K562 (cell line): Measurements from ENCODE around the gene UQCRHL. TPM values are rescaled to one million over a fixed set of nuclear protein-coding genes. Genes with fewer than 3 reads are reported as not detected.

Source experiments
- ASH1L ChIP-seq: fragments of 450-650 bp; IDR thresholded peaks from 2 replicates; pipeline ENCODE4 v1.6.1; 2018; ENCODE audit warnings: borderline replicate concordance, mild to moderate bottlenecking, low read depth; ENCODE audit not compliant: partially characterized antibody
- CBX1 ChIP-seq: sonication (generic); IDR thresholded peaks from 2 replicates; pipeline ENCODE4 v1.6.1; 2016; ENCODE audit warnings: antibody characterized with exemption, low read depth, mild to moderate bottlenecking
- CHD1 ChIP-seq: fragments of 200-600 bp; sonication (generic); IDR thresholded peaks from one replicate; pipeline ENCODE4 v1.6.1; 2012; ENCODE audit warnings: mild to moderate bottlenecking, moderate library complexity, low read length, inconsistent platforms
- CHD4 ChIP-seq: fragments of 200-600 bp; sonication (generic); IDR thresholded peaks from 3 replicates; pipeline ENCODE4 v1.6.1; 2012; ENCODE audit warnings: low read depth, mild to moderate bottlenecking, mixed read lengths, low read length, inconsistent platforms; ENCODE audit not compliant: insufficient read depth, insufficient replicate concordance, poor library complexity, severe bottlenecking
- E2F8 ChIP-seq: fragments of 450-650 bp; IDR thresholded peaks from 2 replicates; pipeline ENCODE4 v1.7.1; 2018; ENCODE audit warnings: mild to moderate bottlenecking, low read depth; ENCODE audit not compliant: partially characterized antibody
- KDM2B ChIP-seq: fragments of 250-450 bp; sonication (Bioruptor Pico); IDR thresholded peaks from 2 replicates; pipeline ENCODE4 v1.8.0; 2021; ENCODE audit warnings: mild to moderate bottlenecking, moderate library complexity
- MCM5 ChIP-seq: fragments of 450-650 bp; IDR thresholded peaks from 2 replicates; pipeline ENCODE4 v1.6.1; 2016; ENCODE audit warnings: low read depth
- POLR2G ChIP-seq: fragments of 200-400 bp; formaldehyde crosslinking; IDR thresholded peaks from 2 replicates; pipeline ENCODE4 v1.6.1; 2017; ENCODE audit warnings: low read depth, mild to moderate bottlenecking, antibody characterized with exemption, low read length, moderate library complexity
- RBBP5 ChIP-seq: fragments of 200-600 bp; sonication (generic); IDR thresholded peaks from 2 replicates; pipeline ENCODE4 v1.6.1; 2012; ENCODE audit warnings: borderline replicate concordance, mild to moderate bottlenecking, low read length, control low read depth, inconsistent platforms; ENCODE audit not compliant: insufficient read depth, poor library complexity, severe bottlenecking
- SP1 ChIP-seq: sonication (generic); formaldehyde crosslinking; IDR thresholded peaks from 2 replicates; pipeline ENCODE4 v1.8.1; 2022; ENCODE audit warnings: mild to moderate bottlenecking, missing genetic modification reagents
- SRSF7 ChIP-seq: fragments of 200-400 bp; formaldehyde crosslinking; optimal IDR thresholded peaks from 2 replicates; pipeline ENCODE3; 2017; ENCODE audit warnings: mild to moderate bottlenecking, low read depth, low read length
- TAF1 ChIP-seq: IDR thresholded peaks from 2 replicates; pipeline ENCODE4 v1.6.1; 2011; ENCODE audit warnings: mild to moderate bottlenecking, low read length, moderate library complexity; ENCODE audit not compliant: insufficient read depth, control insufficient read depth, severe bottlenecking; ENCODE audit errors: extremely low read depth
- ZBTB34 ChIP-seq: fragments of 250-450 bp; sonication (Bioruptor Pico); IDR thresholded peaks from 2 replicates; pipeline ENCODE4 v1.8.0; 2021; ENCODE audit warnings: mild to moderate bottlenecking, moderate library complexity
- ZNF280A ChIP-seq: fragments of 450-650 bp; IDR thresholded peaks from 2 replicates; pipeline ENCODE4 v1.6.1; 2018; ENCODE audit warnings: mild to moderate bottlenecking, low read depth; ENCODE audit not compliant: partially characterized antibody
- ZNF511 ChIP-seq: sonication (generic); formaldehyde crosslinking; IDR thresholded peaks from 2 replicates; pipeline ENCODE4 v1.8.0; 2022; ENCODE audit warnings: mild to moderate bottlenecking, missing genetic modification reagents
- ZNF764 ChIP-seq: fragments of 250-450 bp; sonication (Bioruptor Pico); IDR thresholded peaks from 2 replicates; pipeline ENCODE4 v1.4.0; 2020; ENCODE audit warnings: low read depth, mild to moderate bottlenecking, moderate library complexity
- polyA plus RNA-seq, 8 experiments: library from polyadenylated mRNA; depleted of rRNA in 4 of 8; stranded (reverse) in 5 of 8; unstranded in 3 of 8; fragments of >200 nt; fragmentation: Nextera tagmentation in 2 of 8; fragmentation: Illumina TruSeq in 1 of 8; extraction: Ambion mirVana in 2 of 8; extraction: Trizol in 1 of 8; gene quantifications; 2 replicates each; pipeline versions ENCODE4 v1.2.1 to v1.2.3, GENCODE V29; 2011 to 2014; ENCODE audit warnings: inconsistent platforms in 1 of 8, missing spikeins in 1 of 8
- total RNA-seq, 7 experiments: library from RNA; depleted of rRNA in 6 of 7; stranded (reverse); fragments of >200 nt in 6 of 7; fragmentation: Illumina TruSeq in 2 of 7; extraction: Trizol in 2 of 7; gene quantifications; 2 replicates each; pipeline versions ENCODE4 v1.2.1 to v1.2.3, GENCODE V29; 2011 to 2021; ENCODE audit warnings: low replicate concordance in 1 of 7

The UQCRHL gene
- total and polyA plus RNA-seq, 9 of the 15 experiments (the other 6 are each of a cell fraction or from before 2014, with no cell fraction given) = 5.1 to 41.3 (median 21.8) TPM

GRCh38 chr1:15848143-15848928, 40.9 kb upstream of the UQCRHL start (continued):
- TF ChIP-seq CHD1 = peak; percentile 93
- no peak for TF ChIP-seq ZNF764 (CRISPR knock-in tag)
- TF ChIP-seq POLR2G = peak; percentile 8; the same call in 1 of the 2 replicates
- no peak for TF ChIP-seq ZNF280A
- TF ChIP-seq CBX1 = no peak
- no peak for TF ChIP-seq ASH1L
- no peak for TF ChIP-seq E2F8
- no peak for TF ChIP-seq SRSF7
- peak; percentile 27 for TF ChIP-seq TAF1
- no peak for TF ChIP-seq CHD4
- TF ChIP-seq ZNF511 = peak; percentile 74
- no peak for TF ChIP-seq SP1
- TF ChIP-seq KDM2B (CRISPR knock-in tag) = 0 out of 2 replicates have a peak, but pooled peaks have one; percentile 10
- TF ChIP-seq RBBP5 = peak; percentile 97
- TF ChIP-seq ZBTB34 (CRISPR knock-in tag) = no peak
- no peak for TF ChIP-seq MCM5
